Measurements from ENCODE around the gene ZNF792. TPM values are rescaled to one million over a fixed set of nuclear protein-coding genes. Genes with fewer than 3 reads are reported as not detected.

Gene ZNF792
- total and polyA plus RNA-seq, 2 of the 4 experiments (the other 2 are of a cell fraction) = 1.5 to 4.8 TPM

DNA sequence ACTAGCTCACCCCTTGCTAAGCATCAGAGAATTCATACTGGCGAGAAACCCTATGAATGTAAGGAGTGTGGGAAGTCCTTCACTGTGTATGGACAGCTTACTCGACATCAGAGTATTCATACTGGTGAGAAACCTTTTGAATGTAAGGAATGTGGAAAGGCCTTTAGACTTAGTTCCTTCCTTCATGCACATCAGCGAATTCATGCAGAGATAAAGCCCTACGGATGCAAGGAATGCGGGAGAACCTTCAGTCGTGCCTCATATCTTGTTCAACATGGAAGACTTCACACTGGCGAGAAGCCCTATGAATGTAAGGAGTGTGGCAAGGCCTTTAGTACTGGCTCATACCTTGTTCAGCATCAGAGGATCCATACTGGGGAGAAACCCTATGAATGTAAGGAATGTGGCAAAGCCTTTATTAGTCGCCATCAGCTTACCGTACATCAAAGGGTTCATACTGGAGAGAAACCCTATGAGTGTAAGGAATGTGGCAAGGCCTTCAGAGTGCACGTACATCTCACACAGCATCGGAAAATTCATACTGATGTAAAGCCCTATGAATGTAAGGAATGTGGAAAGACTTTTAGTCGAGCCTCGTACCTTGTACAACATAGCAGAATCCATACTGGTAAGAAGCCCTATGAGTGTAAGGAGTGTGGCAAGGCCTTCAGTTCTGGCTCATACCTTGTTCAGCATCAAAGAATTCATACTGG is 20.0 kb downstream of the ZNF792 start:
- no peaks in the 10 kb centered on the region for H3K79me1 ChIP-seq (ENCODE audit: low read depth in 1 of 2, low read length in 2 of 2)
- no CpG with 5 or more reads among the region's 13 CpGs for WGBS, 2 experiments (ENCODE audit: extremely low coverage in 2 of 2, insufficient read length in 1 of 2)
- no peak for TF ChIP-seq MAFK (IDR thresholded peaks at IDR 0.05; ENCODE audit: low read depth, low read length)
- TF ChIP-seq ELK1 (IDR thresholded peaks at IDR 0.05; ENCODE audit: borderline replicate concordance, low read depth, low read length) = no peak
- TF ChIP-seq RFX5 (IDR thresholded peaks at IDR 0.05; ENCODE audit: low read depth, low read length) = no peak
- no peak for DNase-seq
- no peak overlapping the region for H3K9ac ChIP-seq (ENCODE audit: low read depth, low read length)
- H3K9me3 ChIP-seq (ENCODE audit: control insufficient read depth, insufficient read depth, low read length) = peaks cover 22% of the 10 kb centered on the region
- H3K56ac ChIP-seq (ENCODE audit: extremely low read depth, insufficient read depth, low read length) = no peak overlapping the region
- H2BK20ac ChIP-seq (ENCODE audit: low read depth, low read length) = no peak overlapping the region
- ChIA-PET POLR2A (ENCODE audit: unreplicated experiment) (no interaction called here), CTCF (interaction anchor here (0.6 kb wide), 1 partner anchor 359 kb away, joined by 3 read pairs; no protein-coding TSS in a partner anchor)
- peaks cover 9% of the 10 kb centered on the region for H3K36me3 ChIP-seq (ENCODE audit: control insufficient read depth, insufficient read depth, low read length)
- no peak overlapping the region for H3K14ac ChIP-seq (replicated peaks; ENCODE audit: low read depth, low read length)
- no TSS peak for BruUV-seq (replicated peaks)
- no peaks in the 10 kb centered on the region for H3K27me3 ChIP-seq (ENCODE audit: control insufficient read depth, insufficient read depth, low read length)
- H2BK120ac ChIP-seq (ENCODE audit: low read depth, low read length) = no peak overlapping the region
- H3K4me3 ChIP-seq (ENCODE audit: insufficient read depth, low read depth, low read length) = no peak overlapping the region
- no peaks in the 10 kb centered on the region for H3K4me1 ChIP-seq (ENCODE audit: control insufficient read depth, insufficient read depth, low read length)
- H4K91ac ChIP-seq (ENCODE audit: insufficient read depth, low read depth, low read length) = no peak overlapping the region
- ATAC-seq (ENCODE audit: low read depth) = no peak
- H2AK5ac ChIP-seq (ENCODE audit: low read depth, low read length) = no peak overlapping the region
- no peak overlapping the region for H2BK15ac ChIP-seq (ENCODE audit: low read depth, low read length)
- no peak overlapping the region for H4K8ac ChIP-seq (ENCODE audit: low read depth in 2 of 2, low read length in 2 of 2)
- dilution Hi-C loops (cut with HindIII; ENCODE audit: low sequenced_read_pairs, unreplicated experiment) (no loop called here), intact Hi-C loops (cut with micrococcal nuclease) (no loop called here), in situ Hi-C loops (cut with MboI; ENCODE audit: low sequenced_read_pairs) (no loop called here)
- H2BK5ac ChIP-seq (ENCODE audit: low read depth, low read length, poor library complexity, severe bottlenecking) = no peak overlapping the region
- no peaks in the 10 kb centered on the region for H4K20me1 ChIP-seq (ENCODE audit: insufficient read depth, low read length)
- no peak overlapping the region for H3K27ac ChIP-seq (ENCODE audit: insufficient read depth, low read length)
- H3K18ac ChIP-seq (ENCODE audit: low read depth, low read length) = no peak overlapping the region
- H2AK9ac ChIP-seq (replicated peaks; ENCODE audit: low read depth, low read length, poor library complexity) = no peak overlapping the region
- no peak overlapping the region for H2AFZ ChIP-seq (replicated peaks; ENCODE audit: low read length, poor library complexity)
- H4K5ac ChIP-seq (ENCODE audit: low read depth, low read length) = no peak overlapping the region
- no peaks in the 10 kb centered on the region for H3K9me1 ChIP-seq (ENCODE audit: insufficient read depth, low read length)
- H3K4me2 ChIP-seq (ENCODE audit: low read depth, low read length) = no peak overlapping the region
- H3K23ac ChIP-seq (ENCODE audit: low read depth, low read length) = no peak overlapping the region
- H3K4ac ChIP-seq (ENCODE audit: low read depth, low read length) = no peak overlapping the region

Data from IMR-90 (cell line).